Spinal cord (tissue), 10 donors: ENCODE results near the gene MAP1LC3A. TPM values are rescaled to one million over a fixed set of nuclear protein-coding genes. Genes with fewer than 3 reads are reported as not detected.

Experiments used
- DNase-seq, 6 donors: peaks; one replicate each; pipeline versions ENCODE4 v3.0.0 to v3.0.0-alpha.2; 2013 to 2015; ENCODE audit warnings: low spot score in 6 of 6, low read depth in 4 of 6
- H3K27ac ChIP-seq: one replicate; pipeline ENCODE4 v1.5.1; 2013; ENCODE audit warnings: low read depth, low read length, control low read depth
- H3K27me3 ChIP-seq: one replicate; pipeline ENCODE4 v1.6.1; 2013; ENCODE audit warnings: low read length; ENCODE audit not compliant: control insufficient read depth, insufficient read depth
- H3K36me3 ChIP-seq: one replicate; pipeline ENCODE4 v1.6.1; 2013; ENCODE audit warnings: low read length; ENCODE audit not compliant: control insufficient read depth, insufficient read depth
- H3K4me1 ChIP-seq: one replicate; pipeline ENCODE4 v1.6.1; 2013; ENCODE audit warnings: low read length; ENCODE audit not compliant: control insufficient read depth, insufficient read depth
- H3K4me3 ChIP-seq: one replicate; pipeline ENCODE4 v1.5.1; 2013; ENCODE audit warnings: low read depth, low read length, control low read depth
- H3K9me3 ChIP-seq: one replicate; pipeline ENCODE4 v1.6.1; 2013; ENCODE audit warnings: low read length; ENCODE audit not compliant: control insufficient read depth, insufficient read depth
- WGBS: methylation state at CpG from one replicate; pipeline ENCODE4 v1.1.5; 2013; ENCODE audit warnings: missing lambda C conversion rate; ENCODE audit not compliant: insufficient coverage; 5-methylcytosine and 5-hydroxymethylcytosine counted together
- polyA plus RNA-seq, 2 donors: library from polyadenylated mRNA; unstranded; fragments of 120-200 nt; gene quantifications; one replicate each; pipeline ENCODE4 v1.2.1, GENCODE V29; 2013; ENCODE audit not compliant: insufficient read length in 2 of 2
- total RNA-seq, 2 donors: library from RNA; depleted of rRNA in 1 of 2; stranded (reverse); fragments of 120-200 nt in 1 of 2; fragments of >200 nt in 1 of 2; gene quantifications; one replicate each; pipeline versions ENCODE4 v1.2.3 to v1.2.4, GENCODE V29; 2013 to 2014
- donor health status: healthy.

Gene MAP1LC3A
- total and polyA plus RNA-seq, 4 donors = 61.6 to 307 (median 219) TPM

- Histone ChIP-seq H3K9me3 (no peaks in the 10 kb centered on the region), H3K4me1 (peaks cover 45% of the 10 kb centered on the region), H3K27me3 (no peaks in the 10 kb centered on the region), H3K4me3 (no peak overlapping the region), H3K36me3 (peaks cover 61% of the 10 kb centered on the region), H3K27ac (no peak overlapping the region)
- WGBS = 99% methylated on average over 9 of the region's 10 CpGs
- no peak for DNase-seq
Measured at GRCh38 chr20:34527016-34527415, 31.5 kb upstream of the MAP1LC3A start.

- Histone ChIP-seq H3K9me3 (no peaks in the 10 kb centered on the region), H3K36me3 (peaks cover 72% of the 10 kb centered on the region), H3K4me1 (peaks cover 39% of the 10 kb centered on the region), H3K27ac (no peak overlapping the region), H3K27me3 (no peaks in the 10 kb centered on the region), H3K4me3 (no peak overlapping the region)
- no peak for DNase-seq
- WGBS = 100% methylated on average over 2 of the region's 5 CpGs
Measured at GRCh38 chr20:34528921-34529297, 29.6 kb upstream of the MAP1LC3A start.

- Histone ChIP-seq H3K27me3 (no peaks in the 10 kb centered on the region), H3K4me1 (peaks cover 36% of the 10 kb centered on the region), H3K36me3 (peaks cover 81% of the 10 kb centered on the region), H3K27ac (no peak overlapping the region), H3K9me3 (no peaks in the 10 kb centered on the region), H3K4me3 (no peak overlapping the region)
- DNase-seq = no peak
- 90% methylated on average over 3 of the region's 3 CpGs for WGBS
Measured at GRCh38 chr20:34529742-34530141, 28.8 kb upstream of the MAP1LC3A start.

GRCh38 chr20:34530342-34530741 is 28.2 kb upstream of the MAP1LC3A start:
- Histone ChIP-seq H3K4me3 (no peak overlapping the region), H3K4me1 (peaks cover 30% of the 10 kb centered on the region), H3K27ac (no peak overlapping the region), H3K36me3 (peaks cover 86% of the 10 kb centered on the region), H3K9me3 (no peaks in the 10 kb centered on the region), H3K27me3 (no peaks in the 10 kb centered on the region)
- WGBS = 89% methylated on average over 3 of the region's 5 CpGs
- DNase-seq = no peak

GRCh38 chr20:34531608-34532265 is 26.8 kb upstream of the MAP1LC3A start:
- no peak for DNase-seq
- Histone ChIP-seq H3K4me3 (no peak overlapping the region), H3K36me3 (peaks cover 86% of the 10 kb centered on the region), H3K9me3 (no peaks in the 10 kb centered on the region), H3K27ac (peak overlapping the region; percentile 57), H3K4me1 (peaks cover 20% of the 10 kb centered on the region), H3K27me3 (no peaks in the 10 kb centered on the region)
- WGBS = 89% methylated on average over 6 of the region's 8 CpGs

GRCh38 chr20:34532320-34532719 is 26.2 kb upstream of the MAP1LC3A start:
- Histone ChIP-seq H3K4me1 (peaks cover 20% of the 10 kb centered on the region), H3K36me3 (peaks cover 86% of the 10 kb centered on the region), H3K27ac (peak overlapping the region; percentile 57), H3K27me3 (no peaks in the 10 kb centered on the region), H3K9me3 (no peaks in the 10 kb centered on the region), H3K4me3 (no peak overlapping the region)
- DNase-seq = no peak
- WGBS = 74% methylated on average over 8 of the region's 8 CpGs

- H3K4me3 ChIP-seq = no peak overlapping the region
- H3K27me3 ChIP-seq = no peaks in the 10 kb centered on the region
- no peaks in the 10 kb centered on the region for H3K9me3 ChIP-seq
- no peak for DNase-seq
- 96% methylated on average over 7 of the region's 7 CpGs for WGBS
- H3K4me1 ChIP-seq = peaks cover 20% of the 10 kb centered on the region
- H3K36me3 ChIP-seq = peaks cover 87% of the 10 kb centered on the region
- peak overlapping the region; percentile 49 for H3K27ac ChIP-seq
Measured at GRCh38 chr20:34532756-34533155, 25.8 kb upstream of the MAP1LC3A start.

- WGBS = 94% methylated on average over 10 of the region's 15 CpGs
- Histone ChIP-seq H3K27me3 (no peaks in the 10 kb centered on the region), H3K4me1 (peaks cover 15% of the 10 kb centered on the region), H3K9me3 (no peaks in the 10 kb centered on the region), H3K36me3 (peaks cover 78% of the 10 kb centered on the region), H3K27ac (no peak overlapping the region), H3K4me3 (no peak overlapping the region)
- DNase-seq = no peak
Measured at GRCh38 chr20:34534391-34535165, 23.9 kb upstream of the MAP1LC3A start.

- 95% methylated on average over 11 of the region's 15 CpGs for WGBS
Measured at GRCh38 chr20:34535301-34535840, 23.1 kb upstream of the MAP1LC3A start.

More at GRCh38 chr20:34535301-34535840, 23.1 kb upstream of the MAP1LC3A start:
- Histone ChIP-seq H3K9me3 (no peaks in the 10 kb centered on the region), H3K27ac (no peak overlapping the region), H3K27me3 (no peaks in the 10 kb centered on the region), H3K36me3 (peaks cover 78% of the 10 kb centered on the region), H3K4me3 (no peak overlapping the region), H3K4me1 (peaks cover 10% of the 10 kb centered on the region)
- no peak for DNase-seq
